Activated effector memory CD4-positive, alpha-beta T cell treated with anti-CD3 and anti-CD28 coated beads, Interleukin-2, amount 50 U/mL, for 16 hours (primary cell): Measurements from ENCODE around the gene SERPINA9.
"Not testable (repeated sequence)": the region's sequence is repeated elsewhere in the genome, so short reads cannot be mapped to it uniquely, and the experiment has no call there.

Experiments used
- DNase-seq: peaks from one replicate; pipeline ENCODE4 v3.0.0-alpha.2; 2020

The SERPINA9 gene

GRCh38 chr14:94476023-94476422, at the start of gene SERPINA9:
SERPINA9 (minus strand) TSS chr14:94476197; CDS start chr14:94469840, 6,357 bp downstream.
- no peak for DNase-seq

DNA sequence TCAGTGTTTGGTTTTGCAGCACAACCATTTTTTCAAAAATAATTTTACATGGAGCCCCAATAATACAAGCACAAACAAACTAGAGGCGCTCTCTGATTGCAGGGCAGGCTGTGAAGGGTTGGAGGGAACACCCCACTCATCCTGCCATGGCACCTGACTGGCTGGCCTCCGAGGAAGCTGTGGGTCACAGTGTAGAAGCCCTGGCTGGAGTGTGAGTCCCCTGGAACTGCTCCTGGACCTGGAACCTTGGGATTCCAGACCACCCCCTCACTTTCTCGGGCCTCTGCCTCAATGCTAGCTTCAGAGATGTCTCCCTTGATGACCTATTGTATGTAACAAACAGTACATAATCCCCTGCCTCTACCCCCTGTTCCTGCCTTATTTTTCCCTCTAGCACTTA, 48.1 kb upstream of the SERPINA9 start:
- no peak for DNase-seq

- no peak for DNase-seq
Observed at GRCh38 chr14:94523265-94523664, 47.3 kb upstream of the SERPINA9 start.

GRCh38 chr14:94522115-94522724, 46.2 kb upstream of the SERPINA9 start:
- DNase-seq = no peak

GRCh38 chr14:94521375-94522114, 45.5 kb upstream of the SERPINA9 start:
- DNase-seq = no peak

- DNase-seq = no peak
Observed at GRCh38 chr14:94517641-94518257, 41.8 kb upstream of the SERPINA9 start.

- DNase-seq = no peak
Observed at GRCh38 chr14:94517248-94517640, 41.2 kb upstream of the SERPINA9 start.

- DNase-seq = no peak
Observed at GRCh38 chr14:94515856-94516255, 39.9 kb upstream of the SERPINA9 start.

DNA sequence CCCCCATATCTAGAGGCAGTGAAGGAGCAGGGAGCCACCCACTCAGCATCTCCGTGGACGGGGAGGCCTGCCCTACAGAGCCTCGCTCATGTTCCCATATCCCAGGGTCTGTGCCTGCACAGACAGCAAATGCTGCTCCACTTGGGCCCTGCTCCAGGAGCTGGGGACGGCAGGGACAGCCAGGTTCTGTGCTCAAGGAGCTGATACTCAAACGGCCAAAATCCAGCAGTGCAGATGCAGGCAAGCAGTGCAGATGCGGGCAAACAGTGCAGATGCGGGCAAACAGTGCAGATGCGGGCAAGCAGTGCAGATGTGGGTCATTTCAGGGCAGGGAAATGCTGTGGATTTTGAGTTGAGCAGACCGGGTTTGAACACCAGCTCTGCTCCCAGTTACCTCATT, 39.4 kb upstream of the SERPINA9 start:
- DNase-seq = no peak

DNA sequence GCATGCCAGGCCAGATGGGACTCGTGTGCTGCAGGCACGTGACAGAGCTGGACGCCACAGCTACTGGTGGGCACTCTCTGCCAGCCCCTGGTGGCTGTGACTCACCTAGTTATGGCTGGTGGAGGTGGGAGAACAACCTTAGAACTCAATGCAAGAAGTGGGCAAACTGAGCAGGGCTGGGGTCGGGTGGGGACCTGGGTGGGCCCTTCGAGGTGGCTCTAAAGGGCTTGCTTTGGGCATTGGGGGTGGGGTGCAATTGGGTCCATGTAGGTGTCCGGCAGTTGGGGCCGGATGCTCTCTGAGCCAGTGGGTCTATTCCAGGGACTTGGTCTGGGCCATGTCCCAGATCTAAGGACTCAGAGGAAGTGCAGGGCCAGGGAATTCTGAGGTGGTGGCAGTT, 38.4 kb upstream of the SERPINA9 start:
- DNase-seq = no peak

DNA sequence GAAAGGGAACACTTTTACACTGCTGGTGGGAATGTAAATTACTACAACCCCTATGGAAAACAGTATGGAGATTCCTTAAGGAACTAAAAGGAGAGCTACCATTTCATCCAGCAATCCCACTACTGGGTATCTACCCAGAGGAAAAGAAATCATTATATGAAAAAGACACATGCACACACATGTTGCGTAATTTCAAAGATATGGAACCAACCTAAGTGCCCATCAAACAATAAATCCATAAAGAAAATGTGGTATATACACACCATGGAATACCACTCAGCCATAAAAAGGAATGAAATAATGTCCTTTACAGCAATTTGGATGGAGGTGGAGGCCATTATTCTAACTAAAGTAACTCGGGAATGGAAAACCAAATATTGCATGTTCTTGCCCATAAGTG, 34.5 kb upstream of the SERPINA9 start:
- DNase-seq = not testable (repeated sequence)

- DNase-seq = no peak
Observed at GRCh38 chr14:94509356-94509755, 33.4 kb upstream of the SERPINA9 start, which contains the start of gene SERPINA12. SERPINA12 (minus strand) TSS chr14:94509469; CDS start chr14:94498397, 11,072 bp downstream.

- no peak for DNase-seq
Observed at GRCh38 chr14:94505641-94506040, 29.6 kb upstream of the SERPINA9 start.

DNA sequence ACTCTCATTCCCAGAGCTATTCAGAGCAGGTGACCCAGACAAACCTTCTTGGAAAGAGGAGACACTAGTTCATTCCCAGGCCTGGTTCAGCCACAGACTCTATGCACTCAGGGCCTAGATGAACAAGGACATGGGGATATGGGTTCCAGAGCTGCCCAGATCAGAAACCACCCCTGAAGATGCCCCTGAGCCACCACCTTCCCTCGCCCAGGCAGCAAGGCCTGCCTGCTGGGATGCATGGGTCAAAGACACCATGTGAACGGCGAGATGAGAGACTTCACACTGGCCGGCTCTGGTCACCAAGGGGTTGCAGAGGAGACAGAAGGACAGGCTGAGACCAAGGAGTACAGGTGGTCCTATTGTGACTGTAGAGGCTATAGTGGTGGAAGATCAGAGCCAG, 29.2 kb upstream of the SERPINA9 start:
- no peak for DNase-seq

GRCh38 chr14:94501588-94502516, 25.9 kb upstream of the SERPINA9 start:
- DNase-seq = no peak

GRCh38 chr14:94500264-94500663, 24.3 kb upstream of the SERPINA9 start:
- no peak for DNase-seq

DNA sequence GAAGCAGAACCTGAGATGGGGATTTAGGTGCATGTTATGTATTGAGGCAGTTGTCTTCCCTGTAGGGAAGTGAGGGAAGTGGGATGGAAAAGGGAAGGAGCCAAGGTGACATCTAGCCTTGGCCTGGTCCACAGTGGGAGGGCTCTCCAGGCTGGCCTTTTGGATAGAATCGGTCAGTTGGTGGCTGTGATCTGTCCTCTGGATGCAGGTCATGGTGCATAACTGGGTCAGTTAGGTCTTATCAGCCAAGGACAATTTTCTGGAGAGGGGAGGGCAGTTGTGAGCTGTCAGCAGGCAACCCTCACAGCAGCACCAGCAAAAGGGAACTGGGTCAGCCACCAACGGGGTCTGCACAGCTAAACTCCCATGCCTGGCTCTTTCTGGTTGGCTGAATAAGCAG, 23.7 kb upstream of the SERPINA9 start:
- no peak for DNase-seq

DNA sequence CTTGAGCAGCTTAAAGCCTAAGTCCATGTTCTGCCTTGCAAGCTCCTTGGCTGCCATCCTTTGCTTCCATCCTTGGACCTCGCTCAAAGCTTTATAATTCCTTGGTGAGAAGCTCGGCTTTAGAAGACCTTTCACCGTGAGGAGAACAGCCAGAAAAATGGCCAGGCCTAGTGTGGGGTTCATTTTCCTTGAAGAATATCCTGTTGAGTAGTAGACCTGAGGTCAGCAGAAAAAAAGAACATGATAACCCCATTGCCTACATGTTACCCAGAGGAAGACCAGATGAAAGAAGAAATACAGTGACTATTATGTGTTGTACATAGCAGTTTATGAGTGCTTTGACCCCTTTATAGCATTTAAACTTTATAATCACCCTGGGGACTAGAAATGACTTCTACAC, 22.2 kb upstream of the SERPINA9 start:
- no peak for DNase-seq

DNA sequence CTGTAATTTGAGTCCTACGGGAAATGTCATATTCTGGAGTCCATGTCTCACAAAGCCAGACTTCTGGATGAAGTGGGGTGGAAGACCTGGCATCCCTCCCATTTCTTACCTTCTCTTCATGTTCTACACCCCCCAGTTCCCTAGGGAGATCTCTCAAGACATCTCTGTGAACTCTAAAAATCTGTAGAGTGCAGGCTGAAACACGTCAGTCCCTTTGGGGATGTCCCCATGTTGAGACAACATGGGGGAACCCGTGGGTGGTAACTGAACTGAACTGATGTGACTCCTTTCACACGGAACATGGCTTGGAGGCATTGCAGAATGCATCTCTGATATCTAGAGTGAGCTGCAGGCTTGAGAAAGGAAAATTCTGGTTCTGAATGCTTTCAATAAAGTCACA, 18.1 kb upstream of the SERPINA9 start:
- DNase-seq = no peak

DNA sequence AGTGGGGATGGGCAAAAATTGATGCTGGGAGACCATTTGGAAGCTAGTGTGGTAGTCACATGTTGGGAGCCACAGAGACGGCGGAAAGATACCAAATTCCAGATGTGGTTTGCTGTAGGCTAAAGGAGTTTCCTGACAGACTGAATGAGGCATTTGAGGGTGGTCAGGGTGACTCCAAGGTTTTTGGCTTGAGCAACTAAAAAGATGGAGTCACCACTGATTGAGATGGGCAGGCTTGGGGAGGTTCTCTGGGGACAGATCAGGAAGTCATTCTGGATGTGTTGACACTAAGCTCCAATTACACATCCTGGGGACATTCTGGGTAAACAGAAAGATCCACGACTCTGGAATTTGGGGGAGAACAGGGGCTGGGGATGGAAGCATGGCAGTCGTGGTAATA, 15.5 kb upstream of the SERPINA9 start:
- DNase-seq = no peak

- DNase-seq = no peak
Observed at GRCh38 chr14:94489336-94489735, 13.3 kb upstream of the SERPINA9 start.

DNA sequence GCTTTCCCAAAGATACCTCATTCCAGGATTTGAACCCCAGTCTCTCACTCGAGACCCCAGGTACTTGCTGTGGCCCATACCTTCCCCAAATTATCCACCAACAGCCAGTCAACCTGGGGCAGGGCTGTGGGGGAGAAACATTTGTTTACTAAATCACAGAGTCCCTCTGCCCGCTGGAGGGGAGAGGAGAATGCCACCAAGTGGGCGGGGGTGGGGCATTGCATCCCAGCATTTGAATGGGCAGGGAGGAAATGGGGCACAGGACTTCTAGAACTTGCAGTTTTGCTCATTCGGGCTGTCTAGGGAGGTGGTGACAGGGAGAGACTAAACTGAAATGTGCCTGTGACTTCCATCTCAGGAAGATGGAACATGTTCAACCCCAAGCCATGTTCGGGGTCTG, 10.9 kb upstream of the SERPINA9 start:
- no peak for DNase-seq
